Measurements from ENCODE around the gene PLSCR2. TPM values are rescaled to one million over a fixed set of nuclear protein-coding genes. Genes with fewer than 3 reads are reported as not detected.

PLSCR2 gene
- total and polyA plus RNA-seq, 9 of the 15 experiments (the other 6 are each of a cell fraction or from before 2014, with no cell fraction given): 0.07 to 0.49 (median 0.25) TPM; not detected in 4

DNA sequence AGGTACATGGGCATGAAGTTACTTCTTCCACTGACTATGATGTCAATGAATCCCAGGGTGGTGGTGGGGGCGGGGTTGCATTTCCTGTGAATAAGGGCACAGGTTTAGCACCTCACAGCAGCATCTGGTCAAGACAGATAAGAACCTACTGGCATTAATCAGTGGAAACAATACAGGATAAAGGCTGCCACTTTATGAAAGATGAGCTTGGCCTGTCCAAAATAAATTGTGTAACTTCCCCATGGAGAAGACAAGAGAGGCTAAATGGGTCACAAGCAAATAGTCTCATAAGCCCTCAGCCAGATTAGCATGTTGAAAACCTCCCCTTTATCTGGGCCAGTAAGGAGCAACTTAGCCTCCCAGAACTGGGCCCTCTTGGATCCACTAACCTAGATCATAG, 27.4 kb upstream of the PLSCR2 start (continued):
- TF ChIP-seq, protein P1, sequence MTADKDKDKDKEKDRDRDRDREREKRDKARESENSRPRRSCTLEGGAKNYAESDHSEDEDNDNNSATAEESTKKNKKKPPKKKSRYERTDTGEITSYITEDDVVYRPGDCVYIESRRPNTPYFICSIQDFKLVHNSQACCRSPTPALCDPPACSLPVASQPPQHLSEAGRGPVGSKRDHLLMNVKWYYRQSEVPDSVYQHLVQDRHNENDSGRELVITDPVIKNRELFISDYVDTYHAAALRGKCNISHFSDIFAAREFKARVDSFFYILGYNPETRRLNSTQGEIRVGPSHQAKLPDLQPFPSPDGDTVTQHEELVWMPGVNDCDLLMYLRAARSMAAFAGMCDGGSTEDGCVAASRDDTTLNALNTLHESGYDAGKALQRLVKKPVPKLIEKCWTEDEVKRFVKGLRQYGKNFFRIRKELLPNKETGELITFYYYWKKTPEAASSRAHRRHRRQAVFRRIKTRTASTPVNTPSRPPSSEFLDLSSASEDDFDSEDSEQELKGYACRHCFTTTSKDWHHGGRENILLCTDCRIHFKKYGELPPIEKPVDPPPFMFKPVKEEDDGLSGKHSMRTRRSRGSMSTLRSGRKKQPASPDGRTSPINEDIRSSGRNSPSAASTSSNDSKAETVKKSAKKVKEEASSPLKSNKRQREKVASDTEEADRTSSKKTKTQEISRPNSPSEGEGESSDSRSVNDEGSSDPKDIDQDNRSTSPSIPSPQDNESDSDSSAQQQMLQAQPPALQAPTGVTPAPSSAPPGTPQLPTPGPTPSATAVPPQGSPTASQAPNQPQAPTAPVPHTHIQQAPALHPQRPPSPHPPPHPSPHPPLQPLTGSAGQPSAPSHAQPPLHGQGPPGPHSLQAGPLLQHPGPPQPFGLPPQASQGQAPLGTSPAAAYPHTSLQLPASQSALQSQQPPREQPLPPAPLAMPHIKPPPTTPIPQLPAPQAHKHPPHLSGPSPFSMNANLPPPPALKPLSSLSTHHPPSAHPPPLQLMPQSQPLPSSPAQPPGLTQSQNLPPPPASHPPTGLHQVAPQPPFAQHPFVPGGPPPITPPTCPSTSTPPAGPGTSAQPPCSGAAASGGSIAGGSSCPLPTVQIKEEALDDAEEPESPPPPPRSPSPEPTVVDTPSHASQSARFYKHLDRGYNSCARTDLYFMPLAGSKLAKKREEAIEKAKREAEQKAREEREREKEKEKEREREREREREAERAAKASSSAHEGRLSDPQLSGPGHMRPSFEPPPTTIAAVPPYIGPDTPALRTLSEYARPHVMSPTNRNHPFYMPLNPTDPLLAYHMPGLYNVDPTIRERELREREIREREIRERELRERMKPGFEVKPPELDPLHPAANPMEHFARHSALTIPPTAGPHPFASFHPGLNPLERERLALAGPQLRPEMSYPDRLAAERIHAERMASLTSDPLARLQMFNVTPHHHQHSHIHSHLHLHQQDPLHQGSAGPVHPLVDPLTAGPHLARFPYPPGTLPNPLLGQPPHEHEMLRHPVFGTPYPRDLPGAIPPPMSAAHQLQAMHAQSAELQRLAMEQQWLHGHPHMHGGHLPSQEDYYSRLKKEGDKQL (CRISPR knock-in tag; IDR thresholded peaks at IDR 0.05; ENCODE audit: borderline replicate concordance): no peak
- TF ChIP-seq BMI1 (IDR thresholded peaks at IDR 0.05; ENCODE audit: low read length) (no peak), ETV6 (IDR thresholded peaks at IDR 0.05; ENCODE audit: borderline replicate concordance in 1 of 2, low read depth in 2 of 2, low read length in 1 of 2) (peak in 1 of 2 experiments; percentile 65; a peak in 1 of 4 replicates), ETV6 (CRISPR knock-in tag; IDR thresholded peaks at IDR 0.05; ENCODE audit: borderline replicate concordance) (no peak), ZNF586 (CRISPR knock-in tag; conservative IDR thresholded peaks at IDR 0.05) (no peak), FOXM1 (IDR thresholded peaks at IDR 0.05; ENCODE audit: low read depth) (peak; percentile 75), FOXM1 (CRISPR knock-in tag; IDR thresholded peaks at IDR 0.05; ENCODE audit: low read depth) (no peak), ZNF174 (CRISPR knock-in tag; IDR thresholded peaks at IDR 0.05) (no peak), TSC22D4 (tag; IDR thresholded peaks at IDR 0.05) (no peak), CCNT2 (IDR thresholded peaks at IDR 0.05; ENCODE audit: borderline replicate concordance, extremely low read depth, insufficient read length, low read depth, low read length) (peak; percentile 89), RNF2 (IDR thresholded peaks at IDR 0.05) (peak; percentile 82), ELF2 (CRISPR knock-in tag; IDR thresholded peaks at IDR 0.05) (no peak), KLF13 (tag; IDR thresholded peaks at IDR 0.05; ENCODE audit: borderline replicate concordance, low read depth) (no peak)
- TF ChIP-seq, protein P2, sequence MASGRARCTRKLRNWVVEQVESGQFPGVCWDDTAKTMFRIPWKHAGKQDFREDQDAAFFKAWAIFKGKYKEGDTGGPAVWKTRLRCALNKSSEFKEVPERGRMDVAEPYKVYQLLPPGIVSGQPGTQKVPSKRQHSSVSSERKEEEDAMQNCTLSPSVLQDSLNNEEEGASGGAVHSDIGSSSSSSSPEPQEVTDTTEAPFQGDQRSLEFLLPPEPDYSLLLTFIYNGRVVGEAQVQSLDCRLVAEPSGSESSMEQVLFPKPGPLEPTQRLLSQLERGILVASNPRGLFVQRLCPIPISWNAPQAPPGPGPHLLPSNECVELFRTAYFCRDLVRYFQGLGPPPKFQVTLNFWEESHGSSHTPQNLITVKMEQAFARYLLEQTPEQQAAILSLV (tag; IDR thresholded peaks at IDR 0.05): no peak
- TF ChIP-seq, protein P3, sequence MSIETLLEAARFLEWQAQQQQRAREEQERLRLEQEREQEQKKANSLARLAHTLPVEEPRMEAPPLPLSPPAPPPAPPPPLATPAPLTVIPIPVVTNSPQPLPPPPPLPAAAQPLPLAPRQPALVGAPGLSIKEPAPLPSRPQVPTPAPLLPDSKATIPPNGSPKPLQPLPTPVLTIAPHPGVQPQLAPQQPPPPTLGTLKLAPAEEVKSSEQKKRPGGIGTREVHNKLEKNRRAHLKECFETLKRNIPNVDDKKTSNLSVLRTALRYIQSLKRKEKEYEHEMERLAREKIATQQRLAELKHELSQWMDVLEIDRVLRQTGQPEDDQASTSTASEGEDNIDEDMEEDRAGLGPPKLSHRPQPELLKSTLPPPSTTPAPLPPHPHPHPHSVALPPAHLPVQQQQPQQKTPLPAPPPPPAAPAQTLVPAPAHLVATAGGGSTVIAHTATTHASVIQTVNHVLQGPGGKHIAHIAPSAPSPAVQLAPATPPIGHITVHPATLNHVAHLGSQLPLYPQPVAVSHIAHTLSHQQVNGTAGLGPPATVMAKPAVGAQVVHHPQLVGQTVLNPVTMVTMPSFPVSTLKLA (conservative IDR thresholded peaks at IDR 0.05): peak in 1 of 2 experiments; percentile 37; a peak in 1 of 4 replicates
- TF ChIP-seq, protein P4, sequence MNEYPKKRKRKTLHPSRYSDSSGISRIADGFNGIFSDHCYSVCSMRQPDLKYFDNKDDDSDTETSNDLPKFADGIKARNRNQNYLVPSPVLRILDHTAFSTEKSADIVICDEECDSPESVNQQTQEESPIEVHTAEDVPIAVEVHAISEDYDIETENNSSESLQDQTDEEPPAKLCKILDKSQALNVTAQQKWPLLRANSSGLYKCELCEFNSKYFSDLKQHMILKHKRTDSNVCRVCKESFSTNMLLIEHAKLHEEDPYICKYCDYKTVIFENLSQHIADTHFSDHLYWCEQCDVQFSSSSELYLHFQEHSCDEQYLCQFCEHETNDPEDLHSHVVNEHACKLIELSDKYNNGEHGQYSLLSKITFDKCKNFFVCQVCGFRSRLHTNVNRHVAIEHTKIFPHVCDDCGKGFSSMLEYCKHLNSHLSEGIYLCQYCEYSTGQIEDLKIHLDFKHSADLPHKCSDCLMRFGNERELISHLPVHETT (CRISPR knock-in tag; conservative IDR thresholded peaks at IDR 0.05 in 1 of 2, IDR thresholded peaks at IDR 0.05 in 1 of 2): peak in 1 of 2 experiments; percentile 64; a peak in 1 of 4 replicates
- TF ChIP-seq, protein P5, sequence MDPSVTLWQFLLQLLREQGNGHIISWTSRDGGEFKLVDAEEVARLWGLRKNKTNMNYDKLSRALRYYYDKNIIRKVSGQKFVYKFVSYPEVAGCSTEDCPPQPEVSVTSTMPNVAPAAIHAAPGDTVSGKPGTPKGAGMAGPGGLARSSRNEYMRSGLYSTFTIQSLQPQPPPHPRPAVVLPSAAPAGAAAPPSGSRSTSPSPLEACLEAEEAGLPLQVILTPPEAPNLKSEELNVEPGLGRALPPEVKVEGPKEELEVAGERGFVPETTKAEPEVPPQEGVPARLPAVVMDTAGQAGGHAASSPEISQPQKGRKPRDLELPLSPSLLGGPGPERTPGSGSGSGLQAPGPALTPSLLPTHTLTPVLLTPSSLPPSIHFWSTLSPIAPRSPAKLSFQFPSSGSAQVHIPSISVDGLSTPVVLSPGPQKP (CRISPR knock-in tag; IDR thresholded peaks at IDR 0.05): no peak
